ENCODE measurements around the gene CCDC154.

Gene CCDC154

GRCh38 chr16:1401758-1402154 lies 42.6 kb downstream of the CCDC154 start:
- in situ Hi-C loops (cut with MboI; ENCODE audit: low pct_unique_long_range_greater_than_20kb, low sequenced_read_pairs): no loop called here
- no peak for DNase-seq

- DNase-seq: no peak
- in situ Hi-C loops (cut with MboI; ENCODE audit: low pct_unique_long_range_greater_than_20kb, low sequenced_read_pairs): no loop called here
Measured at GRCh38 chr16:1401061-1401757, 43.1 kb downstream of the CCDC154 start.

- DNase-seq: no peak
- in situ Hi-C loops (cut with MboI; ENCODE audit: low pct_unique_long_range_greater_than_20kb, low sequenced_read_pairs): no loop called here
Measured at GRCh38 chr16:1398826-1399581, 45.4 kb downstream of the CCDC154 start.

- in situ Hi-C loops (cut with MboI; ENCODE audit: low pct_unique_long_range_greater_than_20kb, low sequenced_read_pairs): no loop called here
- no peak for DNase-seq
Measured at GRCh38 chr16:1398351-1398750, 46.0 kb downstream of the CCDC154 start.

GRCh38 chr16:1397779-1398178 lies 46.6 kb downstream of the CCDC154 start:
- no peak for DNase-seq
- in situ Hi-C loops (cut with MboI; ENCODE audit: low pct_unique_long_range_greater_than_20kb, low sequenced_read_pairs): no loop called here

GRCh38 chr16:1395444-1396031 lies 48.8 kb downstream of the CCDC154 start:
- in situ Hi-C loops (cut with MboI; ENCODE audit: low pct_unique_long_range_greater_than_20kb, low sequenced_read_pairs): no loop called here
- no peak for DNase-seq

- no peak for DNase-seq
- in situ Hi-C loops (cut with MboI; ENCODE audit: low pct_unique_long_range_greater_than_20kb, low sequenced_read_pairs): no loop called here
Measured at GRCh38 chr16:1394367-1394951, 49.9 kb downstream of the CCDC154 start.

- no peak for DNase-seq
- in situ Hi-C loops (cut with MboI; ENCODE audit: low pct_unique_long_range_greater_than_20kb, low sequenced_read_pairs): no loop called here
Measured at GRCh38 chr16:1393613-1394176, 50.7 kb downstream of the CCDC154 start.

GRCh38 chr16:1392826-1393225 lies 51.5 kb downstream of the CCDC154 start:
- in situ Hi-C loops (cut with MboI; ENCODE audit: low pct_unique_long_range_greater_than_20kb, low sequenced_read_pairs): no loop called here
- no peak for DNase-seq

- DNase-seq: no peak
- in situ Hi-C loops (cut with MboI; ENCODE audit: low pct_unique_long_range_greater_than_20kb, low sequenced_read_pairs): no loop called here
Measured at GRCh38 chr16:1390239-1390779, 54.0 kb downstream of the CCDC154 start.

- in situ Hi-C loops (cut with MboI; ENCODE audit: low pct_unique_long_range_greater_than_20kb, low sequenced_read_pairs): no loop called here
- DNase-seq: no peak
Measured at GRCh38 chr16:1389762-1390161, 54.6 kb downstream of the CCDC154 start.

- DNase-seq: no peak
- in situ Hi-C loops (cut with MboI; ENCODE audit: low pct_unique_long_range_greater_than_20kb, low sequenced_read_pairs): no loop called here
Measured at GRCh38 chr16:1387331-1387730, 57.0 kb downstream of the CCDC154 start.

- DNase-seq: no peak
- in situ Hi-C loops (cut with MboI; ENCODE audit: low pct_unique_long_range_greater_than_20kb, low sequenced_read_pairs): no loop called here
Measured at GRCh38 chr16:1385232-1385631, 59.1 kb downstream of the CCDC154 start.
